HL-60 (cell line): ENCODE measurements around the gene LIN7C.

Experiments
- DNase-seq, 2 experiments: peaks; one replicate each; pipeline ENCODE4 v3.0.0-alpha.2; 2010 to 2020; ENCODE audit warnings: low read depth in 1 of 2, low spot score in 1 of 2
- H3K27ac ChIP-seq: fragments of 250-450 bp; sonication (Bioruptor Pico); replicated peaks from 2 replicates; pipeline ENCODE4 v1.5.1; 2020; ENCODE audit warnings: mild to moderate bottlenecking, moderate library complexity
- H3K27me3 ChIP-seq: fragments of 250-450 bp; sonication (Bioruptor Pico); 2 replicates; pipeline ENCODE4 v1.5.1; 2021; ENCODE audit warnings: mild to moderate bottlenecking, moderate library complexity; ENCODE audit not compliant: insufficient read depth, poor library complexity, severe bottlenecking
- H3K4me3 ChIP-seq: replicated peaks from 2 replicates; pipeline ENCODE4 v1.5.1; 2011; ENCODE audit warnings: mild to moderate bottlenecking, control low read depth, low read length; ENCODE audit not compliant: insufficient read depth
- CTCF ChIP-seq: IDR thresholded peaks from one replicate; pipeline ENCODE4 v1.5.1; 2011; ENCODE audit warnings: low read length, control low read depth, inconsistent platforms; ENCODE audit not compliant: insufficient read depth
- GABPA ChIP-seq: IDR thresholded peaks from 2 replicates; pipeline ENCODE4 v1.6.1; 2012; ENCODE audit warnings: low read depth
- POLR2AphosphoS5 ChIP-seq: IDR thresholded peaks from 2 replicates; pipeline ENCODE4 v1.6.1; 2012; ENCODE audit warnings: low read depth
- REST ChIP-seq: IDR thresholded peaks from 2 replicates; pipeline ENCODE4 v1.6.1; 2012; ENCODE audit warnings: low read depth; ENCODE audit not compliant: insufficient replicate concordance
- SPI1 ChIP-seq: IDR thresholded peaks from 2 replicates; pipeline ENCODE4 v1.6.1; 2012; ENCODE audit warnings: low read depth, mild to moderate bottlenecking, borderline replicate concordance

LIN7C gene

GRCh38 chr11:27459191-27459590, 47.4 kb downstream of the LIN7C start:
- Histone ChIP-seq H3K27ac (no peak overlapping the region), H3K4me3 (no peak overlapping the region), H3K27me3 (no peaks in the 10 kb centered on the region)
- TF ChIP-seq CTCF: no peak
- no peak for TF ChIP-seq REST
- no peak for TF ChIP-seq GABPA
- no peak for TF ChIP-seq POLR2AphosphoS5
- no peak for TF ChIP-seq SPI1
- no peak for DNase-seq

- no peak for DNase-seq
Measured at GRCh38 chr11:27458182-27458581, 48.4 kb downstream of the LIN7C start.

More at GRCh38 chr11:27458182-27458581, 48.4 kb downstream of the LIN7C start:
- TF ChIP-seq SPI1: no peak
- no peak for TF ChIP-seq CTCF
- no peak for TF ChIP-seq GABPA
- TF ChIP-seq POLR2AphosphoS5: no peak
- no peak for TF ChIP-seq REST
- no peaks in the 10 kb centered on the region for H3K27me3 ChIP-seq
- no peak overlapping the region for H3K4me3 ChIP-seq
- no peak overlapping the region for H3K27ac ChIP-seq
